Measurements from ENCODE around the gene WDR33.

DNA sequence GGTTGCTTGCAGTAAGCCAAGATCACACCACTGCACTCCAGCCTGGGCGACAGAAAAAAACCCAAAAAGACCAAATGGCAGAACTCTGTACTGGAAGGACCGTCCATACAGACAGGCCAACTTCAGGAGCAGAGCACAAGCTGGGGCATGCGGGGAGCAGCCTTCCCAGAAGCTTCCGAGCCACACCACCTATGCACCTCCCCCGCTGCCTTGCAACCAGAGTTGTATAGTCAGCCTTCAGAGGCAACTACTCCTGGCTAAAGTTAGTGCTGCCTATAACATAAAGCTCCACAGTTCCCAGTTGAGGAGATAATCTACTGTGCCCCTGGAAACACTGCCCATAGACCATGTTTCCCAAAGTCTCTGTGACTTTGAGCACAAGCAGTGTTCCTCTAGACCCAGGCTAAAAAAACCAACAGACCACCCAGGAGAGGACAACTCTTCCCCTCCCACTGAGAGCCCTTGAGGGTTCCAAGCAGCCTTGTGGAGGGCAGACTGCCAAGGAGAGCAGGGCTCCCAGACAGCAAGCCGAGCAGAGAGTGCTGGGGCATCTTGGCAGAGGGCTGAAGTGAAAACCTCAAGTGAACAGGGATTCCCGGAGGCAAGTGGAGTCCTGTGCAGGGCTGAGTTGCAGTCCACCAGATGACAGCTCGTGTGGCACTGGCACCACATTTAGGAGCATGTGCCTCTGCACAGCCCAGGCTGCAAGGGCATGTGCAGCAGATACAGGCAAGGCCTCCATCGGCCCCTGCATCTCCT is 102.9 kb downstream of the WDR33 start:
- TF ChIP-seq, protein P1, sequence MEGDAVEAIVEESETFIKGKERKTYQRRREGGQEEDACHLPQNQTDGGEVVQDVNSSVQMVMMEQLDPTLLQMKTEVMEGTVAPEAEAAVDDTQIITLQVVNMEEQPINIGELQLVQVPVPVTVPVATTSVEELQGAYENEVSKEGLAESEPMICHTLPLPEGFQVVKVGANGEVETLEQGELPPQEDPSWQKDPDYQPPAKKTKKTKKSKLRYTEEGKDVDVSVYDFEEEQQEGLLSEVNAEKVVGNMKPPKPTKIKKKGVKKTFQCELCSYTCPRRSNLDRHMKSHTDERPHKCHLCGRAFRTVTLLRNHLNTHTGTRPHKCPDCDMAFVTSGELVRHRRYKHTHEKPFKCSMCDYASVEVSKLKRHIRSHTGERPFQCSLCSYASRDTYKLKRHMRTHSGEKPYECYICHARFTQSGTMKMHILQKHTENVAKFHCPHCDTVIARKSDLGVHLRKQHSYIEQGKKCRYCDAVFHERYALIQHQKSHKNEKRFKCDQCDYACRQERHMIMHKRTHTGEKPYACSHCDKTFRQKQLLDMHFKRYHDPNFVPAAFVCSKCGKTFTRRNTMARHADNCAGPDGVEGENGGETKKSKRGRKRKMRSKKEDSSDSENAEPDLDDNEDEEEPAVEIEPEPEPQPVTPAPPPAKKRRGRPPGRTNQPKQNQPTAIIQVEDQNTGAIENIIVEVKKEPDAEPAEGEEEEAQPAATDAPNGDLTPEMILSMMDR (IDR thresholded peaks at IDR 0.05), result no peak
- TF ChIP-seq EP300 (IDR thresholded peaks at IDR 0.05), result no peak
